ENCODE data around the gene GREM1.

GREM1 gene

DNA sequence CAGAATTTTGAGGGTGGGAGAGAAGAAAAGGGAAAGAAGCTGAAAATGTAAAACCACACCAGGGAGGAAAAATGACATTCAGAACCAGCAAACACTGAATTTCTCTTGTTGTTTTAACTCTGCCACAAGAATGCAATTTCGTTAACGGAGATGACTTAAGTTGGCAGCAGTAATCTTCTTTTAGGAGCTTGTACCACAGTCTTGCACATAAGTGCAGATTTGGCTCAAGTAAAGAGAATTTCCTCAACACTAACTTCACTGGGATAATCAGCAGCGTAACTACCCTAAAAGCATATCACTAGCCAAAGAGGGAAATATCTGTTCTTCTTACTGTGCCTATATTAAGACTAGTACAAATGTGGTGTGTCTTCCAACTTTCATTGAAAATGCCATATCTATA, 15.5 kb downstream of the GREM1 start:
- DNase-seq, result no peak

DNA sequence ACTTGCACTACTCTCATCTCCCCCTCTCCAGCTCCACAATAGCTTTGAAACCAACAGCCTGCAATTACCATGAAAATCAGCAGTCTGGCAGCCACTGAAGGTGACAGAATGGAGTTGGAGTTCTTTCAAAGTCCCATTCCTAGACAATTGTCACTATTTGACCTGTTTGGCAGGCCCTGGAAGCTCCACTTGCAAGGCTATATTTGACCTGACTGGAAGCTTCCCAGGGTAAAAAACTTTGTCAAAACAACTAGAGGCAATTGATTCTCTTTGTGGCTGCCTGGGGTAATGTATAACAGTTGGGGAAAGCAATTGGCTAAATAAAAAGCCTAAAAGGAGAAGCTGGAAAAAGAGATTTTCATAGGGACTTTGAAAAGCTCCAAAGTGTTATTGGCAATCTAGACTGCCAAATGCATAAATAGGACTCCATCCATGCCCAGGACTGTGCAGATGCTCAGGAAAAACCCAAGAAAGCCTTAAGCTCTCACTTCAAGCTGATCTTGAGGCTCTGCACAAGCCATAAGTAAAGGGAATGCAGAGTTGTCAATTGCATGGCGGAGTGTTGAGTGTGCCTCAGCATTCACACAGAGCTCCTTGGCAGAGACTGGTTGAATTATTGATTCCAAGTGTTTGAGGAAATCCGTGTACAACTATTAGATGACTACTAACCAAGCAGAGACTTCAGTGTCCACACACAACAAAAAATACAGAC, 18.3 kb downstream of the GREM1 start:
- no peak for DNase-seq

DNA sequence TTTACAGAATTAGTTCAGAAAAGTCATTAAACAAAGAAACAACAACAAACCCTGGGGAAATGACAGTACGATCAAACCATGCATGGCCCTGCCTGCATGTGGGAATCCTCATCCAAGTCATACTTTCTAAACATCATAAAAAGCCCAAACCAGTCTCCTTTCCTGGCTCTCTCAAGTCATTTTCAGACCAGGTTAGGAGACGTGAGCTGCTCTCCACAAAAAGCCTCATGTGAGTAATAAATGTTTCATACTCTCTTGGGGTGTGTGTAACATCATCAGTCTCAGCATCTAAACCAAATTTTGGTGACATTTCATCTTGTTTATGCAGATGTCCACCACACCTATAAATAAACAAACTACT, 18.9 kb downstream of the GREM1 start:
- DNase-seq, result no peak

DNA sequence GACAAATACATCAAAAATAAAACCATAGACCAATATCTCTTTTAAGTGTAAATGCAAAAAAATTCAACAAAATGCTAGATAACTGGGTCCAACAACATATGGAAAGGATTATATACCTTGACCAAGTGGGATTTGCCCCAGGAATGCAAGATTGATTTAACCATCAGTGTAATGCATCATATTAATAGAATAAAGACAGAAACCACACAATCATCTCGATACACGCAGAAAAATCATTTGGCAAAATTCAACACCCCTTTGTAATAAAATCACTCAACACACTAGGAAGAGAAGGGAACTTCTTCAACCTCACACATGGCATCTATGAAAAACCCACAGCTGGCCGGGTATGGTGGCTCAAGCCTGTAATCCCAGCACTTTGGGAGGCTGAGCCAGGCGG, 19.5 kb downstream of the GREM1 start:
- no peak for DNase-seq

DNA sequence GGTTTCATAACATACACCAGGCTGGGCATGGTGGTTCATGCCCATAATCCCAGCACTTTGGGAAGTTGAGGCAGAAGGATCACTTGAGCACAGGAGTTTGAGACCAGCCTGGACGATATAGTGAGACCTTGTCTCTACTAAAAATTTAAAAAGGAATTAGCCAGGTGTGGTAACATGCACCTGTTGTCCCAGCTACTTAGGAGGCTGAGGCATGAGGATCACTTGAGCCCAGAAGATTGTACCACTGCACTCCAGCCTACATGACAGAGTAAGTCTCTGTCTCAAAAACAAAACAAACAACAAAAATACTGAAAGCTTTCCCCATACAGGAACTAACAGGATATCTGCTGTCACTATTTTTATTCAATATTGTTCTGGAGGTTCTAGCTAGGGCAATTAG, 20.9 kb downstream of the GREM1 start:
- DNase-seq, result no peak

DNA sequence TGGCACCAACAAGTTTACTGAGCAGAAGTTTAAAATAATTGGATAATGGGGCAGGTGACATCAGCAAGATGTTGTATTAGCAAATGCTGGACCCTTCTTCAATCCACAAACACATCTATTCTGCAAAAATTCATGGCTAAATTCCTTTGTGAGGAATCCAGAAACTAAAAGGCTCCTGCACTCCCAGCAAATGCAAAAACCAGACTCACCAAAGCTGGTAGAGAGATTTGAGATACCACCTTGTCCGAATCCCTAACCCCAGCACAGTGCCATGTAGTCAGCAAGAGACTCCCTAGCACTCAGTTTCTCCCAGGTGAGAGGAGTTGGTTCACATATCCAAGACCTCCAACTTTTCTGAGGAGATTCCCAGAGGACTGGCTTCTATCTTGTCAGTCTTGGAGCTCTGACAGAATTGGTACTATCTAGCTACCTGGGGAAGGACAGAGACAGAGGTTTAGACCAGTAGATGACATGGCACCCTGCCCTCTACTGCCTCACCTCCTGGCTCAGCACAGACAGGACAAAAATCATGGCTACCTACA, 21.8 kb downstream of the GREM1 start:
- no peak for DNase-seq

DNA sequence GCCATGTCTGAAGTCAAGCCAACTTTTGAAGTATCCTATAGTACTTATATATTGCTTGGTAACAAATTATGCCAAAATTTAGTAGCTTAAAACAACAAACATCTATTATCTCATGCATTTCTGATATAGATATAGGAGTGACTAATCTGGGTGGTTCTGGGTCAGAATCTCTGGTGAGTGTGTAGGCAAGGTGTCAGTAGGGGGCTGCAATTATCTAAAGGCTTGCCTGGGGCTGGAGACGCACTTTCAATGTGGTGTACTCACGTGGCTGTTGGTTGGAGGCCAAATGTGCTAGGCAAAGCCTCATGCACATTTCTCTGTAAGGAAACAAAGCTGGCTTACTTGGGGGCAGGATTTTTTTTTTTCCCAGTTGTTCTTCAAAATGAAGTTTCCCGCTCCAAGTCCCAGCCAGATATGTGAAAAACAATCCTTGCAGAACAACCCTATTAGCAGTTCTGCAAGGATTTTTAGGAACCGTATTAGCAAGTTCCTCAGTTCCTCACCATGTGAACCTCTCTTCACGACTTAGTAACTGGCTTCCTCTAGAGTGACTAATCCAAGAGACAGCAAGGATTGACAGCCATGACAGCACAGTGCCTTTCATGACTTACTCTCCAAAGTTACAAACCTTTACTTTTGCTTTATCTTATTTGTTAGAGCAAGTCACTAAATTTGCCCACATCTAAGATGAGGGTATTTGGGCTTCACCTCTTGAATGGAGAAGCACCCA, 25.8 kb downstream of the GREM1 start:
- DNase-seq, result no peak

DNA sequence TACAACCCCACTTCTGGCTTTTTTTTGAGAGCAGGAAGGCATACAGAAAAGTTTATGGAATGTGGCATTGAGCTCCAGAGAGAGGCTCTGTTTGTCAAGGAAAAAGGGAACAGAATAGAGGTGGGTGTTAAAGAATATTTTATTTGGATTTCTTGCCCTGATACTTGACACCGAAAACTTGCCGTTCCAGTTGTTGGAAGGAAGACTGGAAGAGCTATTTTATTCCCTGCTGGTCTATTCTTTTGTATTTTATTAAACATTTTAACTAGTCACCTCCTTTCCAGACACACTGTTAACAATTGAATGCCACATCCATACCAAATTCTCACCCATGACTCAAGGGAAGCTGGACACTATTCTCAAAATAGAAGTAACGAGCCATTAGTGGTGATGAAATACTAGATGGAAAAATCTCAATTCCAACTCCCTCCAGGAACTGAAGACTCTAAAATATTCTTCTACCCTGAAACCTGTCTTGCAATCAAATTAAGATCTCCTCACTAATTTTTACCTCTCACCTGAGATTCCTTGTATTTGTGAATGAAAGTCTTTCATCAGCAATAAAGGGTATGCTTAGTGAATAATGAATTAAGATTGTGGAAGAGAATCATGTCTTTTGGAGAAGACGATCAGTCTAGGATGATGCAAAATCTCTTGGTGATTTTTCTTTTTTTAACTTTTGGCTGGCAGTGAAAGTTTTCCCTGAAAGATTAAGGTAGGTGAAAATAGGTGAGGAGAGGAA, 28.5 kb downstream of the GREM1 start:
- no peak for DNase-seq

DNA sequence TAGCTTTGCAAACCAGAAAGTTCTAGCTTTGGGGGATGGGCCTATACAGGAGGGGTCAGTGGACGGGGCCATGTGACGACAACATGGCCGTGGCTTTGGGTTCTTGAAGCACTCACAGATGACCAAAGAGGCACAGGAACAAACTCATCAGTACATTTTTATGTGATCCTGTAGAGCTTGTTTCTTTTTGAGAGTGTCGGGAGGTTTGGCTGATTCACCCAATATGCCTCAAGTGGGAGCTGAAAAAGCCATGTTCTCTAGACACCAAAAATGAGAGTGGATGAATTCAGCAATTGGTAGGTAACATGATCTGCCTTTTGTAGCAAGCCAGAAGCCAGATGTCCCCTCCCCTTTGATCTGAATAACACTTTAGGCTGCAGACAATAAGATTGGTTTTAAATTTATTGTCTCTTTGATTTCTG, 30.1 kb downstream of the GREM1 start:
- no peak for DNase-seq

DNA sequence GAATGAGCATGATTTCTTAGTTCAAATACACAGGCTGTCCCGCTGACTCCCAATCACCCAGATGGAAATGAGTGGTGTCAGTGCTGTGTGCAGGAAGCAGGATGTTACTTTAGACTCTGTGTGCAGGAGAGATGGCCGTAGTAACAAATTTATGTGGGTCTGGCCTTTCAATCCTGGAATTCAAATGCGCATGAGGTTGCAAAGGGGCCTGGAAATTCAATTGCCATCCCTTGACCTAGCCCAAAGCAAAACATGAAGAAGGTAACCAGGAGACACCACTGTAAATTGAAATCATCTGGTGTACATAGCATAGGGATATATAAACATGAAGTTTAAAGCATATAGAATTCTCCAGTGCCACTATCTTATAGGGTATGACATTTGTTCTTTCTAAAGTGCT, 33.2 kb downstream of the GREM1 start:
- DNase-seq, result no peak

DNA sequence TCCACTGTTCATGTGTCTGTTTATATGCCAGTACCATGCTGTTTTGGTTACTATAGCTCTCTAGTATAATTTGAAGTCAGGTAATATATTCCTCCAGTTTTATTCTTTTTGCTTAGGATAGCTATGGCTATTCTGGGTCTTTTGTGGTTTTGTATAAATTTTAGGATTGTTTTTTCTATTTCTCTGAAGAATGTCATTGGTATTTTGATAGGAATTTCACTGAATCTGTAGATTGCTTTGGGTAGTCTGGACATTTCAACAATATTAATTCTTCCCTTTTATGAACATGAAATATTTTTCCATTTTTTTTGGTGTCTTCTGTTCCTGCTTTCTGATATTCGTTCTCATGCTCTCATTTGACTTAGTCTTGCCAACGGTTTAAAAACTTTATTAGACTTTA, 39.6 kb downstream of the GREM1 start:
- no peak for DNase-seq

DNA sequence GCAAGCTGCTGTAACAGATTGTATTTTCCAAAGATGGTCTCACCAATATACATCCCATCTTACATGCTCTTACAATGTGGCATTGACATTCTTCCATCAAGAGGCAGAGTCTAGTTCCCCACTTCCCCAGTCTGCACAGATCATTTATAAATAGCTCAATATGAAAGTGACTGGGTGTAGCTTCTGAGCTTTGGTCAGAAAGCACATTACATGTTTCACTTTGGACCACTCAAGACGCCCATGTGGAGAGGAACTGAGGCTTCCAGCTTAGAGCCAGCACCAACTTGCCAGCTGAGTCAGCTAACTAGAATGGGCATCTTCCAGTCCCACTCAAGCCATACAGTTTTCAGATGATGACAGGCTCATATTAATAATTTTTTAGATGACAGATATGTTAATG, 45.5 kb downstream of the GREM1 start:
- DNase-seq, result no peak

DNA sequence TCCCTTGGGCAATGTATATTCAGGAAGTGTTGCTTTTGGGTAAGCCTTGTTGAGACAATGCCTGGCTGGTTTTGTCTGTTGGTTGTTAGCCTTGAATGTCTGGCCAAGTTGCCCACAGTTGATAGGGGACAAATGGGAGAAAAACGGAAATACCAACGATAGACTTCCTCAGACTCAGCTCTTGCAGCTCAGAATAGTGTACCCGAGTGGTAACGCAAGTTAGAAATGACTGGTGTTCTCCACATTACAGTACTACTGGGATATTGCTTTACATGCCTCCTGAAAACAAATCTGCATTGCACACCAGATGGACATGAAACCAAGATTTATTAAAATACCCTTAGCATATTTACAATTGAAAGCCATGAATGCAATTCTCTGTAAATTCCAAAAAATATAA, 47.4 kb downstream of the GREM1 start:
- DNase-seq, result no peak

DNA sequence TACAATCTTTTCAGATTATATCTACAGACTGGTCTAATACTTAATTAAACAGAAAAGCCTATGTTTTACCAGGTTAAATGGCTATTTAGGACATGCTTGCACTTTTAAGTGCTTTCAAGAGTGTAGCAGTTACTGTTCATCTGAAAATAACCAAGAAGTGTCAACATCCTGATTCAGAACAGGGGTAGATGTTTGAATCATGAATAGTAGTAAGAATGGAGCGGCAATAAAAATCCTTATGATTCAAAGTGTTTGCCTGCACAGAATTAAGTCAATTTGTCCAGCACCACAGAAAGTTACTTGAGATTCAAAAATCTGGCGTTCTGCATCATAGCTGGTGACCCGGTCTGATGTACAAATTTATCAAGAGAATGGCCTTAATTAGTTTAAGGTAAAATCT, 48.3 kb downstream of the GREM1 start:
- DNase-seq, result no peak

DNA sequence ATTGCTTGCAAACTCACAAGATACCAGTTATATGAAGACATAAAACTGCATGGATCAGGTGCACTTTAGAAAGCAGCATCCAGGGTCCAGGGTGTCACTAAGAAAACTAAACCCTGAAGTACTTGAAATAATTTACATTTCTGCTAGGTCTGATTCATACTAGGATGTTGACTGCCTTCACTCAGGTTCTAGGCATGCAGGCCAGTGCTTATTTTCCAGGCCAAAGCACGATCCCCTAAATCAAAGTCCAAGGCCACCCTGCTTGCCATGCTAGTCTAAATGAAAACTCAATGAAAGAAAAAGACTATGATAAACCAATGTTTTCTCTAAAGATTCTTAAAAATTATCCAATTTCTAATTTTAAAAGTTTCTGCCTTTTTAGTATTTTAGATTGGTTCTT, 49.4 kb downstream of the GREM1 start:
- DNase-seq, result no peak

DNA sequence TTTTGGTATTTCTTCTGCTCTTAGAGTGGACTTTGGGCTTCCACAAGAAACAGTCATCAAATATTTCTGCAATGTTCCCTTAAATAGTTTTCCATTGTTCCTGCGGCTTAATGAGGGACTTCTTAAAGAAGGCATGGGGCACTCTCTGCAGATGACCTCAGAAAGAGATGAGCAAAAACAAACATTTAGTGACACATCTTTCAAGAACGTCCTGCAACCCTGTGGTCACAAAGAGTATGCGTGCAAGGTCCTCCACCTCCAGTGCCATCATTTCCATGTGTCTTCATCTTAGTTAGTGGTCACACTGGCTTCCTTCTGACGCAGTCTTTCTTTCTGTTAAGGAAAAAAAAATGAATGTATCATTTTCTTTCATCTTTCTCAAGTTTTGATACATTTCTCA, 56.2 kb downstream of the GREM1 start:
- DNase-seq, result no peak

DNA sequence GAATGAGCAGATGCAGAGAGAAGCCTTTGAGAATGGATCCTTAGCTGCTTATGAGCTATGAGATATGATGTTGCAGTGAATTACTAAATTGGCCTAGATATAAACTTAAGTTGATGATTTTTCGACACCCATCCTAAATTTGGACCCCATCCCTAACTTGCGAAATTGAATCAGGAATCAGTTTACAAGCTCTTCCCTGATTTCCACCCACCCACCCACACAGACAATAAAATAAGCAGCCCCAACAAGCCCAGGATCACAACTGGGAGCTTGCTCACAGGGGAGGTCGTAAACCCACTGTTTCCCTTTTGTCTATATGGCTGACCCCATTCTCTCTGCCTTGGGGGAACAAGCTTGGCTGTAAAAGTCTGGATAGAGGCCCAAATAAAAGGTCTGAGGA, 57.3 kb downstream of the GREM1 start:
- no peak for DNase-seq

DNA sequence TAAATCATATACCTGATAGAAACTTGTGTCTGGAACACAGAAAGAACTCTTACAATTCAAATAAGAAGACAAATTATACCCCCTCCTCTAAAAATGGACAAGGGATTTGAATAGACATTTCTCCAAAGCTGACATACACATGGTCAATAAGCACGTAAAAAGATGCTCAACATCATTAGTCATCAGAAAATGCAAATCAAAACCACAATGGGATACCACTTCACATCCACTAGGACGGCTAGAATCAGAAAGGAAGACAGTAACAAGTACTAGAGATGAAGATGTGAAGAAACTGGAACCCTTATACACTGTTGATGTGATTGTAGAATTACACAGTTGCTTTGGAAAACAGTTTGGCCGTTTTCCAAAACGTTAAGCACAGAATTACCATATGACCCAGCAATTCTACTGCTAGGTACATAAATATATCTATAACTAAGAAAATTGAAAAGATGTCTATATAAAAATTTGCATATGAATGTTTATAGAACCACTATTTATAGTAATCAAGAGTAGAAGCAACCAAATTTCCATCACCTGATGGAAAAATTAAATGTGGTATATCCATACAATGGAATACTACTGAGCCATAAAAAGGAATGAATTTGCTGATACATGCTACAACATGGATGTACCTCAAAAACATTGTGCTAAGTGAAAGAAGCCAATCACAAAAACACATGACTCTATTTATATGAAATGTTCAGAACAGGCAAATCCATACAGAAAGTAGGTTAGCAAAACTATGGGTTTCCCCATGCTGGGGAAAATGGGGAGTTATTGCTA, 60.8 kb downstream of the GREM1 start:
- DNase-seq, result no peak

DNA sequence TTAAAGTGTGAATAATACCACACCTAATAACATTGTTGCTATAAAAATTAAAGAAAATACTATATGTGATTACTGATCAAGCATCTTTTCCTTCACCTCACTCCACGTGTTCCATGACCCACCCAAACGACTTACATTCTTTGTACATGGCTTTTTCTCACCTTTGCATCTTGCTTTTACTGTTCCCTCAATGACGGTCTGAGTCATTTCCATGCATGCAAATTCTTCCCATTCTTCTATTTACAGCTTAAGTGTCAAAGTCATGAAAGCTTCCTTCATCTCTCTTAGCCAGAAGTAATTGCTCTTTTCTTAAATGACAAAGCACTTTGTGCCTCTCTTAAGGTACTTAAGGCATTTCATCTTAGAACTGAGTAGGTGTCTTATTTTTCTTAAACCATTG, 64.0 kb downstream of the GREM1 start:
- no peak for DNase-seq

DNA sequence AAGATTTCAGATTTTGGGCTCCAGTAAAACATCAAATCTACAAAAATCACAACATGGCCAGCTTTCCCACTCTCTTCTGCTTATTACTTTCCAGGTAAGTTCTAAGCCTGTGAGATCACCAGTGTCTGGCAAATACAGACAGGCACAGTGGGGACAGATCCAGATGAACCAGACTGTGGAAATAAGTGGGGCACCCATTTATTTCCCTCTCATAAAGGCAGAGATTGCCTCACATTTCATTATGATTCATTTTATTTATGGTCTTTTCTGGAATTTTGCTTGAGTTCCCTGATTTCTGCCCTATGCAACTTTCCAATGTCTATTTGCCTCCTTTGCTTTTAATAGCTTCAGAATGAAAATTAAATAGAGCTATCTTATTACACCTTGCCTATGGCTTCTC, 66.8 kb downstream of the GREM1 start:
- no peak for DNase-seq

DNA sequence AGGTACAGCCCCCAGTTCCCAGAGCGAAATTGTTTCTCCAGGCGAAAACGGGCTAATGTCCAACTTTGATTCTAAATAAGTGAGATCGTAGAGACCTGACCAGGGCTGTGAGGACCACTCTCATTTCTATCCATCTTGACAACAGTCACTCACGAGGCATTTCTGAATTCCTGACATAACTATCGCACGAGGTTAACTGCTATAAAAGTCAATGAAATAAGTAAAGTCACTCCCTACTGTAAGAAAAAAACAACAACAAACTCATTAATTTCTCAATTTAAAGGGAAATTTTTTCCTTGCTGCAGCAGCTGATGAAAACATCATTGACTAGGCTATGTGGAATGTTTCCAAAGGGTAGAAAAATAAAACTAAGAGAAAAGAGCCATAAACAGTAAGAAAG, 69.1 kb downstream of the GREM1 start:
- DNase-seq, result no peak

DNA sequence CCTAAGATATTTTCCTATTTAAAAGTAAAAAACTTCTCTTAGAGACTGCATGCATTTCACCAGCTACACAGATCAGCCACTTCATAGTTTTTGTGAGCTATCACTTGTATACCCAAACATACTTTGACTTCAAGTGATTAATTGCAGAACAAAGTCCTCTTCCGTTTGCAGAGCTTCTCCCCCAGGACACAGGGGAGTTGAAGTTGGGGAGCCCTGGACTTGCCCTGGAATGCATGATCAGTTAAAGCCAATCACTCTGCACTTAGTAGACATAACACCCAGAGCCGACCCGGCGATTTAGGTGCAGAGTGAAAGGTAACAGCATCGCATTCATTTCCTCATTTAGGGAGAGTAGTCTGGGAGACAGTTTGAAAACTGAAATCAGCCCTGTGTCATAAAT, 70.1 kb downstream of the GREM1 start:
- DNase-seq, result no peak

DNA sequence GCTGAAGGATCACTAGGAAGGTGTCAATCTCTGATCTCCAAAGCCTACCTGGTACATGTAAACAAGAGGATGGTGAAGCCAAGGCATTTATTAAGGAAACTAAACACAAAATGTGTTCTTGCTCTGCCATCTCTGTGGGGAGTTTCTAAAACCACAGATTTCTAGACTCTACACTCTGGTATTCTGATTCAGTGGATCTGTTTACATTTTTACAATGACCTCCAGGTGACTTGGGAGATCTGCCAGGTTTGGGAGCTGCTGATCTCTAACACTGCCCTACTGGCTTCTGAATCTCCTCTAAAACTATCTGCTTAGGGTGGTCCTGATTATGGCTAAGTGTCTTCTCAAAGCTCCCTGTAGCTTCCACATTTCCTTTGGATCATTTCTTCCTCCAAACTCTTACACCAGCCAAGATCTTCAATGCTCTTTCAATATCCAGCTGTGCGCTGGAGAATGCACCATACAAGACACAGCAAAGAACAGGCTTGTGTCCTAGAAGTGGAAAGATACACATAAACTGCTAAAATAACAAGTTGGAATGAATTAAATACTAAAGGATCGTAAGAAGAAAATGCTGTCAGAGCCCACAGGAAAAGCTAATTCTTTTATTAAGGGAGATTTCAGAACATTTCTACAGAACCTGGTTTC, 72.7 kb downstream of the GREM1 start:
- no peak for DNase-seq

Measured in activated effector memory CD4-positive, alpha-beta T cell treated with Interleukin-2 at 50 U/mL for 16 hours (primary cell).